Retinal pigment epithelial cell (primary cell): Measurements from ENCODE around the gene BCL6.
A peak's percentile ranks its signal among the peaks of the same experiment; 100 is the strongest.

Experiments used
- DNase-seq: peaks from one replicate; pipeline ENCODE4 v3.0.0-alpha.2; 2010; ENCODE audit warnings: low read depth
- H3K4me3 ChIP-seq: 2 replicates; pipeline ENCODE4 v1.5.1; 2011; ENCODE audit warnings: mild to moderate bottlenecking, low read length, control low read depth, moderate library complexity
- TF ChIP-seq, protein P1 (sequence below): conservative IDR thresholded peaks from 2 replicates; pipeline ENCODE4 v1.5.1; 2011; ENCODE audit warnings: low read depth, low read length, control low read depth, inconsistent platforms

Gene BCL6

GRCh38 chr3:187737368-187738070, 7.7 kb downstream of the BCL6 start:
- TF ChIP-seq, protein P1, sequence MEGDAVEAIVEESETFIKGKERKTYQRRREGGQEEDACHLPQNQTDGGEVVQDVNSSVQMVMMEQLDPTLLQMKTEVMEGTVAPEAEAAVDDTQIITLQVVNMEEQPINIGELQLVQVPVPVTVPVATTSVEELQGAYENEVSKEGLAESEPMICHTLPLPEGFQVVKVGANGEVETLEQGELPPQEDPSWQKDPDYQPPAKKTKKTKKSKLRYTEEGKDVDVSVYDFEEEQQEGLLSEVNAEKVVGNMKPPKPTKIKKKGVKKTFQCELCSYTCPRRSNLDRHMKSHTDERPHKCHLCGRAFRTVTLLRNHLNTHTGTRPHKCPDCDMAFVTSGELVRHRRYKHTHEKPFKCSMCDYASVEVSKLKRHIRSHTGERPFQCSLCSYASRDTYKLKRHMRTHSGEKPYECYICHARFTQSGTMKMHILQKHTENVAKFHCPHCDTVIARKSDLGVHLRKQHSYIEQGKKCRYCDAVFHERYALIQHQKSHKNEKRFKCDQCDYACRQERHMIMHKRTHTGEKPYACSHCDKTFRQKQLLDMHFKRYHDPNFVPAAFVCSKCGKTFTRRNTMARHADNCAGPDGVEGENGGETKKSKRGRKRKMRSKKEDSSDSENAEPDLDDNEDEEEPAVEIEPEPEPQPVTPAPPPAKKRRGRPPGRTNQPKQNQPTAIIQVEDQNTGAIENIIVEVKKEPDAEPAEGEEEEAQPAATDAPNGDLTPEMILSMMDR: no peak
- DNase-seq: no peak

GRCh38 chr3:187737006-187737367, 8.3 kb downstream of the BCL6 start:
- peak overlapping the region; percentile 81 for H3K4me3 ChIP-seq
- TF ChIP-seq, protein P1: no peak
- no peak for DNase-seq

More at GRCh38 chr3:187737368-187738070, 7.7 kb downstream of the BCL6 start:
- peak overlapping the region; percentile 81 for H3K4me3 ChIP-seq

DNA sequence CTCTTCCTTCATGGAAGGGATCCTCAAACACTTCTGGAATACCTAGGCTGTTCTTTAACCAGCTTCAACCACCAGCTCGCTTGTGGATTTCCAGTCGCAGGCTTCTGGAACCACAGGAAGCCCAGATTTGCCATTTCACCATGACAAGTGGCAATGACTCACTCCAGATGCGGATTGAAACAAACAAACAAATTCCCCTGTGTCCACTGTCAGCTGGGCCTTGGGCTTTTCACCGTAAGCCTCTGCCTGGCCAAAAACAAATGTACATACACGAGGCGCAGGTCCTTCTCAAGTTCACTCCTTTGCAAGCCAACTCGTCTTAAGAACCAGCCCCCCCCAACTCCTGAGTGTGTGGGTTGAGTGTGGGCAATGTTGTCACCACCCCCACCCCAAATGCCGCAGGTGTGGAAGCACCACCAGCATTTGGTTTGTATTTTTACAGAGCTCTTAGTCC, 8.8 kb downstream of the BCL6 start:
- H3K4me3 ChIP-seq: no peak overlapping the region
- TF ChIP-seq, protein P1: no peak
- DNase-seq: no peak

GRCh38 chr3:187735837-187736236, 9.4 kb downstream of the BCL6 start:
- no peak overlapping the region for H3K4me3 ChIP-seq
- DNase-seq: no peak
- TF ChIP-seq, protein P1: no peak

DNA sequence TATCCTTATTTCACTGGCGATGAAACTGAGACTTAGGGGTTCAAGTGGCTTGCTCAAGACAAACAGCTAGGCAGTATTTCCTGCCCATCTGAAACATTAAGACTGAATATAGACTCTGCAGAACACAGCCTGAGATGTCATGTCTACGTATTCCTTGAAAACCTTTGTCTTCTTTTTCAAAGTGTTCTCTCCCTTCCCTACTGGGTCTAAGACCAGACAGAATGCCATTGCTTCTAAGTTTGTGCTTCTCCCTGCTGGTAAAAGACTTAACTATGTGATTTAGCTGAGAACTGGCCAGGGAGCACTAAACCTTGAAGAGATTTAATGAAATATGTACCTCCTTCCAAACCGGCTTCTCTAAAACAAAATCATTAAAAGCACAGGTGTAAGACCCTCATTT, 9.9 kb downstream of the BCL6 start:
- TF ChIP-seq, protein P1: no peak
- no peak overlapping the region for H3K4me3 ChIP-seq
- DNase-seq: no peak

DNA sequence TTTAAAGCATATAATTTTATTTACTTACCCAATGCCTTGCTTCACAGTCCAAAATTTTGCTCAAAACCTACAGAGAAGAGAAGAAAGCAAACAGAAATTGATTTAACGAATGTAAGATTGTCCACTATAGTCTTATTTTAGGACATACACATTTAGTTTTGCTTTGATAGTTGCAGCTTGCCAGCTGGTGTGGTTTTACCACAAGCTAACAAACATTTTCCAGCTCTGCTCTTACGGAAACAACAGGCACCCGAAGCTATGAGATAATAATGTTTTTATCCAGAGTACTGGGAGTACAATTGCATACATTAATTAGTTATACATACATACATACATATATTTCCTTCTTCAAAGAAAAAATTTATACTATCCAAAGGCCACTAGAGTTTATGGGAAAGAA, 10.4 kb downstream of the BCL6 start:
- DNase-seq: no peak
- TF ChIP-seq, protein P1: no peak
- no peak overlapping the region for H3K4me3 ChIP-seq

- TF ChIP-seq, protein P1: no peak
- no peak overlapping the region for H3K4me3 ChIP-seq
- no peak for DNase-seq
Observed at GRCh38 chr3:187733371-187733770, 11.9 kb downstream of the BCL6 start.
